ENCODE results near the gene TM2D3. TPM values are rescaled to one million over a fixed set of nuclear protein-coding genes. Genes with fewer than 3 reads are reported as not detected.

The TM2D3 gene
- total and polyA plus RNA-seq, 2 experiments from 2014 or later = 26.2 to 36.6 TPM

GRCh38 chr15:101684384-101684783, 32.2 kb upstream of the TM2D3 start (continued):
- TF ChIP-seq, protein P1, sequence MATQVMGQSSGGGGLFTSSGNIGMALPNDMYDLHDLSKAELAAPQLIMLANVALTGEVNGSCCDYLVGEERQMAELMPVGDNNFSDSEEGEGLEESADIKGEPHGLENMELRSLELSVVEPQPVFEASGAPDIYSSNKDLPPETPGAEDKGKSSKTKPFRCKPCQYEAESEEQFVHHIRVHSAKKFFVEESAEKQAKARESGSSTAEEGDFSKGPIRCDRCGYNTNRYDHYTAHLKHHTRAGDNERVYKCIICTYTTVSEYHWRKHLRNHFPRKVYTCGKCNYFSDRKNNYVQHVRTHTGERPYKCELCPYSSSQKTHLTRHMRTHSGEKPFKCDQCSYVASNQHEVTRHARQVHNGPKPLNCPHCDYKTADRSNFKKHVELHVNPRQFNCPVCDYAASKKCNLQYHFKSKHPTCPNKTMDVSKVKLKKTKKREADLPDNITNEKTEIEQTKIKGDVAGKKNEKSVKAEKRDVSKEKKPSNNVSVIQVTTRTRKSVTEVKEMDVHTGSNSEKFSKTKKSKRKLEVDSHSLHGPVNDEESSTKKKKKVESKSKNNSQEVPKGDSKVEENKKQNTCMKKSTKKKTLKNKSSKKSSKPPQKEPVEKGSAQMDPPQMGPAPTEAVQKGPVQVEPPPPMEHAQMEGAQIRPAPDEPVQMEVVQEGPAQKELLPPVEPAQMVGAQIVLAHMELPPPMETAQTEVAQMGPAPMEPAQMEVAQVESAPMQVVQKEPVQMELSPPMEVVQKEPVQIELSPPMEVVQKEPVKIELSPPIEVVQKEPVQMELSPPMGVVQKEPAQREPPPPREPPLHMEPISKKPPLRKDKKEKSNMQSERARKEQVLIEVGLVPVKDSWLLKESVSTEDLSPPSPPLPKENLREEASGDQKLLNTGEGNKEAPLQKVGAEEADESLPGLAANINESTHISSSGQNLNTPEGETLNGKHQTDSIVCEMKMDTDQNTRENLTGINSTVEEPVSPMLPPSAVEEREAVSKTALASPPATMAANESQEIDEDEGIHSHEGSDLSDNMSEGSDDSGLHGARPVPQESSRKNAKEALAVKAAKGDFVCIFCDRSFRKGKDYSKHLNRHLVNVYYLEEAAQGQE (IDR thresholded peaks at IDR 0.05; ENCODE audit: unreplicated experiment) = no peak
- TF ChIP-seq JUNB (IDR thresholded peaks at IDR 0.05; ENCODE audit: unreplicated experiment) (no peak), CREB1 (CRISPR knock-in tag; IDR thresholded peaks at IDR 0.05; ENCODE audit: low read depth) (no peak), EZH2 (IDR thresholded peaks at IDR 0.05; ENCODE audit: low read depth, unreplicated experiment) (no peak), ZNF331 (CRISPR knock-in tag; IDR thresholded peaks at IDR 0.05; ENCODE audit: low read depth) (no peak), ETS1 (IDR thresholded peaks at IDR 0.05) (no peak), STAT1 (IDR thresholded peaks at IDR 0.05; ENCODE audit: unreplicated experiment) (no peak), NANOG (IDR thresholded peaks at IDR 0.05; ENCODE audit: borderline replicate concordance) (no peak)

DNA sequence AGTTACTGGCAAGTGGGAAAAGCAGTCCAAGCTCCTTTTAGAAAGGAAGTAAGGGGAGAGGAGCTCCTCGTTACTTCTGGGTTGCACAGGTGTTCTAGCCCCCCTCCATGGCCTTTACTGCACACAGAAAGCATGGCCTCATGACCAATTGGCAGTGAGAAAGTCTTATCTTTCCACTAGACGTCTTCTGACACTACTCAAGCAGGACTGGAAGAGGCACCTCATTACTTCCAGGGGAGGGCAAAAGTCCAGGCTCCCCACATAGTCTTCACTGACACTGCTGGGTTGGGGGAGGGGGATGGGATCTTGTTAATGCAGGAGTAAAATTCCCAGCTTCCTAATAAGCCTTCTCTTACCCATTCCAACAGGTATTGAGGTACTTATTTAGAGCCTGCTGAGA, 27.6 kb upstream of the TM2D3 start:
- H3K27me3 Mint-ChIP-seq (ENCODE audit: insufficient read depth, low read depth, poor library complexity) = peaks cover 3% of the 10 kb centered on the region
- H3K4me3 ChIP-seq = no peak overlapping the region
- no peaks in the 10 kb centered on the region for H3F3A ChIP-seq (replicated peaks; ENCODE audit: low read depth)
- H3K27me3 ChIP-seq (ENCODE audit: insufficient read depth) = no peaks in the 10 kb centered on the region
- H3K27ac ChIP-seq (ENCODE audit: low read depth) = no peak overlapping the region
- H3K4me2 ChIP-seq = no peak overlapping the region
- H3K79me2 ChIP-seq (replicated peaks; ENCODE audit: insufficient read depth) = no peaks in the 10 kb centered on the region
- H3K9me2 ChIP-seq (ENCODE audit: insufficient read depth) = no peaks in the 10 kb centered on the region
- DNase-seq (ENCODE audit: low spot score) (peak; percentile 19), ATAC-seq (no peak)
- no peaks in the 10 kb centered on the region for H4K20me1 ChIP-seq (replicated peaks; ENCODE audit: insufficient read depth)
- no peak overlapping the region for H2AFZ ChIP-seq
- peaks cover 7% of the 10 kb centered on the region for H3K4me1 Mint-ChIP-seq
- H3K4me3 Mint-ChIP-seq = no peak overlapping the region
- no peaks in the 10 kb centered on the region for H3K4me1 ChIP-seq (ENCODE audit: insufficient read depth)
- no peaks in the 10 kb centered on the region; the same call in 2 of the 3 replicates for H3K9me3 Mint-ChIP-seq
- H3K27ac Mint-ChIP-seq = no peak overlapping the region
- no peaks in the 10 kb centered on the region for H3K36me3 Mint-ChIP-seq (ENCODE audit: low read depth)
- no peaks in the 10 kb centered on the region; the same call in 1 of the 2 replicates for H3K36me3 ChIP-seq (ENCODE audit: insufficient read depth)
- no peak for TF ChIP-seq POLR2AphosphoS5 (IDR thresholded peaks at IDR 0.05; ENCODE audit: low read depth)
- no peak for TF ChIP-seq ZNF462 (CRISPR knock-in tag; IDR thresholded peaks at IDR 0.05)
- TF ChIP-seq ZNF331 (CRISPR knock-in tag; IDR thresholded peaks at IDR 0.05; ENCODE audit: low read depth) = no peak
- TF ChIP-seq ZNF114 (CRISPR knock-in tag; IDR thresholded peaks at IDR 0.05) = no peak
- no peak for TF ChIP-seq EZH2phosphoT487 (IDR thresholded peaks at IDR 0.05; ENCODE audit: unreplicated experiment)
- TF ChIP-seq EZH2 (IDR thresholded peaks at IDR 0.05; ENCODE audit: low read depth, unreplicated experiment) = no peak
- TF ChIP-seq NANOG (IDR thresholded peaks at IDR 0.05; ENCODE audit: borderline replicate concordance) = no peak

All from GM23338 (cell line).